Measurements from ENCODE around the gene IPO7.

GRCh38 chr11:9344061-9344680 lies 40.3 kb upstream of the IPO7 start:
- TF ChIP-seq BHLHE40 (IDR thresholded peaks at IDR 0.05; ENCODE audit: borderline replicate concordance): no peak
- no peak for TF ChIP-seq TARDBP (IDR thresholded peaks at IDR 0.05)
- TF ChIP-seq ZNF384 (IDR thresholded peaks at IDR 0.05): no peak
- TF ChIP-seq SUZ12 (IDR thresholded peaks at IDR 0.05): no peak
- no peak for TF ChIP-seq FOXM1 (IDR thresholded peaks at IDR 0.05; ENCODE audit: borderline replicate concordance)
- no peak for TF ChIP-seq FOXA1 (IDR thresholded peaks at IDR 0.05)
- TF ChIP-seq HDGF (IDR thresholded peaks at IDR 0.05; ENCODE audit: borderline replicate concordance): no peak
- no peak for TF ChIP-seq FOXK2 (IDR thresholded peaks at IDR 0.05)
- TF ChIP-seq SP1 (IDR thresholded peaks at IDR 0.05): no peak
- no peak for TF ChIP-seq NFRKB (IDR thresholded peaks at IDR 0.05)
- no peak for TF ChIP-seq ELF4 (IDR thresholded peaks at IDR 0.05)
- no peak for TF ChIP-seq L3MBTL2 (conservative IDR thresholded peaks at IDR 0.05)
- TF ChIP-seq ARNT (IDR thresholded peaks at IDR 0.05): no peak
